CD4-positive, alpha-beta T cell (primary cell): ENCODE data around the gene MYO18A. TPM values are rescaled to one million over a fixed set of nuclear protein-coding genes. Genes with fewer than 3 reads are reported as not detected.

Experiments used
- ATAC-seq: fragments of 200-7000 bp; cut with Tn5 transposase; one replicate; pipeline ENCODE4 v1.10.0; 2022; ENCODE audit warnings: mild to moderate bottlenecking; ENCODE audit not compliant: poor library complexity
- CTCF ChIA-PET: fragments of 350-600 bp; sonication (Branson Sonifier 250); formaldehyde crosslinking; loops from one replicate; lab custom pipeline; 2021; ENCODE audit warnings: antibody characterized with exemption, inconsistent platforms; lab: Charles Lee
- POLR2A ChIA-PET: fragments of 350-600 bp; sonication (Branson Sonifier 250); formaldehyde crosslinking; loops from one replicate; lab custom pipeline; 2021; ENCODE audit warnings: antibody characterized with exemption, inconsistent platforms; lab: Charles Lee
- DNase-seq, 14 experiments: peaks; one replicate each; pipeline ENCODE4 v3.0.0-alpha.2; 2013 to 2020; ENCODE audit warnings: mixed read lengths in 2 of 14
- H3K27ac ChIP-seq, 2 donors: one replicate each; pipeline versions ENCODE4 v1.5.1 to v1.7.0; 2013; ENCODE audit warnings: low read length in 2 of 2, low read depth in 1 of 2, mild to moderate bottlenecking in 1 of 2
- H3K27me3 ChIP-seq, 2 experiments: 1 replicate in 1 of 2; 2 replicates in 1 of 2; pipeline versions ENCODE4 v1.6.1 to v1.7.0; 2013; ENCODE audit warnings: low read length in 2 of 2, control low read depth in 1 of 2, mild to moderate bottlenecking in 1 of 2, moderate library complexity in 1 of 2; ENCODE audit not compliant: insufficient read depth in 2 of 2, control insufficient read depth in 1 of 2
- H3K36me3 ChIP-seq: one replicate; pipeline ENCODE4 v1.6.1; 2013; ENCODE audit warnings: low read length, control low read depth; ENCODE audit not compliant: insufficient read depth
- H3K4me1 ChIP-seq: one replicate; pipeline ENCODE4 v1.6.1; 2013; ENCODE audit warnings: low read length, control low read depth; ENCODE audit not compliant: insufficient read depth
- H3K4me3 ChIP-seq: one replicate; pipeline ENCODE4 v1.5.1; 2013; ENCODE audit warnings: mild to moderate bottlenecking, low read length, moderate library complexity
- H3K9me3 ChIP-seq, 2 experiments: 1 replicate in 1 of 2; 2 replicates in 1 of 2; pipeline versions ENCODE4 v1.6.1 to v1.7.0; 2013; ENCODE audit warnings: low read length in 2 of 2, mild to moderate bottlenecking in 2 of 2, control low read depth in 1 of 2, moderate library complexity in 1 of 2; ENCODE audit not compliant: control insufficient read depth in 1 of 2, insufficient read depth in 1 of 2
- H3K27ac Mint-ChIP-seq: one replicate; pipeline ENCODE4 v1.8.0; 2020; ENCODE audit warnings: mixed read lengths
- H3K27me3 Mint-ChIP-seq: one replicate; pipeline ENCODE4 v1.8.0; 2021; ENCODE audit warnings: mixed read lengths
- H3K36me3 Mint-ChIP-seq: one replicate; pipeline ENCODE4 v1.8.0; 2021; ENCODE audit warnings: low read depth, mixed read lengths
- H3K4me1 Mint-ChIP-seq: one replicate; pipeline ENCODE4 v1.8.0; 2021; ENCODE audit warnings: low read depth, mixed read lengths
- H3K4me3 Mint-ChIP-seq: one replicate; pipeline ENCODE4 v1.8.0; 2020; ENCODE audit warnings: mild to moderate bottlenecking, mixed read lengths
- H3K9me3 Mint-ChIP-seq: one replicate; pipeline ENCODE4 v1.8.0; 2020; ENCODE audit warnings: mixed read lengths
- intact Hi-C, 2 experiments: fragments of 100-400 bp; cut with DNase I in 1 of 2; cut with micrococcal nuclease in 1 of 2; formaldehyde crosslinking; loops; one replicate each; pipeline versions ENCODE4 v1.15.1 to v1.9.0; 2023 to 2025; cut with DNase I, micrococcal nuclease
- total RNA-seq, 174 experiments: library from RNA in 2 of 174; stranded (reverse) in 2 of 174; gene quantifications; one replicate each; pipeline ENCODE4 v1.2.3 and lab custom pipeline; 2021 to 2026
- TF ChIP-seq, protein P1 (sequence below): fragments of 200-600 bp; IDR thresholded peaks from one replicate; pipeline ENCODE4 v1.8.0; 2022; ENCODE audit warnings: antibody characterized with exemption, mild to moderate bottlenecking

Gene MYO18A
- total RNA-seq, 2 experiments from 2014 or later: 87.0 to 90.1 TPM

DNA sequence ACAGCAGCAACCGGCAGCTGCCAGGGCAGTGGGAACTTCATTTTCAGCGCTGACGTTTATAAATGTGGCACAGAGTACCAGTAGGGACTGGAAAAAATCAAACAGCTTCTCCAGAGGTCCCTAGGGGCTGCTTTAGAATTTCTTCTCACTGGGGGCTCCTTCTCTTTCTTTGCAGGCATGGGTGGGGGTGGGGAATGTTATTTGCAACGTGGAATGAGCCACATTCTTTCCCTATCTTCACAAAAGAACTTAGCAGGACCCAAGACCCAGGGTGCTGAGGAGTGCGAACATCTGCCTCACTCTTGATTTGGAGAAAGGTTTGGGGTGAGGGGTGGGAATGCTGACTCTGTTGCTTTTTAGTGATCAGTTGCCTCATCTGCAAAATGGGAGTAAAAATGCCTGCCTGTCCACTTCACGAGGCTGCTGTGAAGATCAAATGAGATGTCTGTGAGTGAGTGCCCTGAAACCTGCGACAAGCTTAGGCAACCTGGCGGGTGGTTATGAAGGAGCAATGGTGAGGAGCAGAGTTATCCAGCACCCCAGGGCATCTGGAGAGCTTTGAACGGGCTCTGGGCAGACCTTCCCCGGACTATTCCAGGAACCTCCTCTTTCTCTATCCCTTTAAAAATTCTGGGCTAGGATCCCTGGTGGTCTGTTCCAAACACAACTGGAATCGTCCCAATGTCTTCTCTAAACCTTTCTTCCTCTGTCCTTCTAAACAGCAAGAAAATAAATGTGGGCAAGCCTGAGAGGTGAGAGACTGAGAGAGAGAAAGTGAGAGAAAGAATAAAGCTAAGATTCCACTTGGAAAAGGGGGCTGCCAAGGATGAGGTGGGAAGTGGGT lies 148.0 kb downstream of the MYO18A start:
- H3K9me3 Mint-ChIP-seq: peaks cover 7% of the 10 kb centered on the region
- H3K27me3 Mint-ChIP-seq: peaks cover 46% of the 10 kb centered on the region
- ATAC-seq (no peak), DNase-seq (no peak)
- ChIA-PET POLR2A (no interaction called here), CTCF (interaction anchor here (0.7 kb wide), 1 partner anchor 86 kb away, joined by 3 read pairs; no protein-coding TSS in a partner anchor)
- Histone ChIP-seq H3K27ac (no peak overlapping the region), H3K27me3 (peaks cover 18 to 25% of the 10 kb centered on the region in 2 experiments), H3K4me1 (no peaks in the 10 kb centered on the region), H3K9me3 (no peaks in the 10 kb centered on the region), H3K4me3 (no peak overlapping the region), H3K36me3 (no peaks in the 10 kb centered on the region)
- no peak overlapping the region for H3K27ac Mint-ChIP-seq
- no peak overlapping the region for H3K4me3 Mint-ChIP-seq
- no peaks in the 10 kb centered on the region for H3K36me3 Mint-ChIP-seq
- TF ChIP-seq, protein P1, sequence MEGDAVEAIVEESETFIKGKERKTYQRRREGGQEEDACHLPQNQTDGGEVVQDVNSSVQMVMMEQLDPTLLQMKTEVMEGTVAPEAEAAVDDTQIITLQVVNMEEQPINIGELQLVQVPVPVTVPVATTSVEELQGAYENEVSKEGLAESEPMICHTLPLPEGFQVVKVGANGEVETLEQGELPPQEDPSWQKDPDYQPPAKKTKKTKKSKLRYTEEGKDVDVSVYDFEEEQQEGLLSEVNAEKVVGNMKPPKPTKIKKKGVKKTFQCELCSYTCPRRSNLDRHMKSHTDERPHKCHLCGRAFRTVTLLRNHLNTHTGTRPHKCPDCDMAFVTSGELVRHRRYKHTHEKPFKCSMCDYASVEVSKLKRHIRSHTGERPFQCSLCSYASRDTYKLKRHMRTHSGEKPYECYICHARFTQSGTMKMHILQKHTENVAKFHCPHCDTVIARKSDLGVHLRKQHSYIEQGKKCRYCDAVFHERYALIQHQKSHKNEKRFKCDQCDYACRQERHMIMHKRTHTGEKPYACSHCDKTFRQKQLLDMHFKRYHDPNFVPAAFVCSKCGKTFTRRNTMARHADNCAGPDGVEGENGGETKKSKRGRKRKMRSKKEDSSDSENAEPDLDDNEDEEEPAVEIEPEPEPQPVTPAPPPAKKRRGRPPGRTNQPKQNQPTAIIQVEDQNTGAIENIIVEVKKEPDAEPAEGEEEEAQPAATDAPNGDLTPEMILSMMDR: no peak
- intact Hi-C loops: no loop called here
- no peaks in the 10 kb centered on the region for H3K4me1 Mint-ChIP-seq

DNA sequence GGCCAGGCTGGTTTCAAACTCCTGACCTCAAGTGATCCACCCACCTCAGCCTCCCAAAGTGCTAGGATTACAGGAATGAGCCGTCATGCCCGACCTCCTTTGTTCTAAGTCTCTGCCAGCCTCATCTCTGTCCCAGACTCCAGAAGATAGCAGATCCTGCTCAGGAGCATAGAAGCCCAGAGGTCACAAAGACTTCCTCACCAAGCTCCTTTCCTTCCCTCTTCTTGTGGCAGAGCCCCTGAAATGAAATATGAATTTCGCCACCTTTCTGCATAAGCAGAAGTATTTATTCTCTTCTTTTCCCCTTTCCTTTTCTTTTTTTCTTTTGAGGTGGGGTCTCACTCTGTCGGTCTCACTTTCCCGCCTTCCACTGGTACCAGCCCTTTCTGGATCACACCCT lies 148.7 kb downstream of the MYO18A start:
- peaks cover 18 to 27% of the 10 kb centered on the region in 2 experiments for H3K27me3 ChIP-seq
- TF ChIP-seq, protein P1: no peak
- Mint-ChIP-seq H3K36me3 (no peaks in the 10 kb centered on the region), H3K27ac (no peak overlapping the region), H3K9me3 (peaks cover 7% of the 10 kb centered on the region), H3K4me1 (no peaks in the 10 kb centered on the region), H3K27me3 (peaks cover 50% of the 10 kb centered on the region), H3K4me3 (no peak overlapping the region)
- ATAC-seq (no peak), DNase-seq (no peak)
- ChIA-PET POLR2A (no interaction called here), CTCF (interaction anchor here (0.7 kb wide), 1 partner anchor 85 kb away, joined by 3 read pairs; no protein-coding TSS in a partner anchor)
- no peak overlapping the region for H3K27ac ChIP-seq
- no peaks in the 10 kb centered on the region for H3K36me3 ChIP-seq
- intact Hi-C loops: no loop called here
- no peaks in the 10 kb centered on the region for H3K9me3 ChIP-seq
- no peak overlapping the region for H3K4me3 ChIP-seq
- H3K4me1 ChIP-seq: no peaks in the 10 kb centered on the region

DNA sequence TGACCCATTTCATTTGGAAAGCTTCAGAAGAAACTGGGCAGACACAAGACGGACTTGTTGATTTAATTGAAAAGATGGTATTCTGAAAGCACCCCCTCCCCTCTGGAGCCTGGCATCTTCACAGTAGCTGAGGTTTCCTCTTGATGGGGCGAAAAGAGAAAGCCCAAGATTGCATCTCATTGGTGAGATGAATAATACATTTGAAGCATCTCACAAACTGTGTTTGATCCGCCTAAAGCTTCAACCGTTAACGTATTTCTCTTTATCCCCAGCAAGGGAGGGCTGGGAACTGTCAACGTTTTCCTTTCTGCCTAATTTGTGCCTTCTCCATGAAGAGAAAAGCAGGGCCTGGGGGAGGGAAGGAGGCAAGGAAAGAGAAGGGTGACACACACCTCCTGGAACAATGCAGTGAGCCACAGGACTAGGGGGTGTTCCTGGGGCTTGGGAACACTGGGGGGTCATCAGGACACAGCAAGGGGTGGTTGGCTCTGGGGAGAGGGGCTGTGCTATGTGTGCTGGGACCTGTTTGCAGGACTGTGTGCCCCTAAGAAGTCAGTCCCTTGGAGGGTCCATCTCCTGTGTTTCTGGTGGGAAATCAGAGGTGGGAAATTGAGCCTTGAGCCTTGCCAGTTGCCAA lies 155.8 kb downstream of the MYO18A start:
- Mint-ChIP-seq H3K27ac (no peak overlapping the region), H3K36me3 (no peaks in the 10 kb centered on the region), H3K4me3 (no peak overlapping the region), H3K4me1 (no peaks in the 10 kb centered on the region), H3K27me3 (peaks cover 69% of the 10 kb centered on the region), H3K9me3 (no peaks in the 10 kb centered on the region)
- ATAC-seq (no peak), DNase-seq (no peak)
- intact Hi-C loops: no loop called here
- Histone ChIP-seq H3K27me3 (peaks cover 21 to 29% of the 10 kb centered on the region in 2 experiments), H3K4me3 (no peak overlapping the region), H3K27ac (no peak overlapping the region), H3K9me3 (no peaks in the 10 kb centered on the region), H3K4me1 (peaks cover 7% of the 10 kb centered on the region), H3K36me3 (no peaks in the 10 kb centered on the region)
- ChIA-PET CTCF (no interaction called here), POLR2A (no interaction called here)
- TF ChIP-seq, protein P1: no peak
